ENCODE measurements around the gene TYRO3.

The TYRO3 gene

GRCh38 chr15:41511899-41512369 is 47.1 kb upstream of the TYRO3 start (continued):
- TF ChIP-seq CSRNP3 (CRISPR knock-in tag; IDR thresholded peaks at IDR 0.05) = no peak

- TF ChIP-seq TOX (CRISPR knock-in tag; IDR thresholded peaks at IDR 0.05; ENCODE audit: borderline replicate concordance) (no peak), GLIS3 (CRISPR knock-in tag; IDR thresholded peaks at IDR 0.05) (no peak), PPARA (CRISPR knock-in tag; IDR thresholded peaks at IDR 0.05; ENCODE audit: borderline replicate concordance) (no peak), ARNTL (CRISPR knock-in tag; IDR thresholded peaks at IDR 0.05; ENCODE audit: borderline replicate concordance, low read depth) (no peak), ZFP30 (CRISPR knock-in tag; IDR thresholded peaks at IDR 0.05) (no peak), BACH2 (CRISPR knock-in tag; IDR thresholded peaks at IDR 0.05; ENCODE audit: borderline replicate concordance) (no peak), ZNF8 (CRISPR knock-in tag; IDR thresholded peaks at IDR 0.05) (no peak), POU6F1 (CRISPR knock-in tag; IDR thresholded peaks at IDR 0.05; ENCODE audit: borderline replicate concordance, low read depth) (no peak), CSDC2 (CRISPR knock-in tag; IDR thresholded peaks at IDR 0.05) (no peak), TCF4 (CRISPR knock-in tag; IDR thresholded peaks at IDR 0.05; ENCODE audit: borderline replicate concordance) (no peak), CSRNP3 (CRISPR knock-in tag; IDR thresholded peaks at IDR 0.05) (no peak), RARB (CRISPR knock-in tag; IDR thresholded peaks at IDR 0.05) (no peak), OSR1 (CRISPR knock-in tag; IDR thresholded peaks at IDR 0.05) (no peak), CREB5 (CRISPR knock-in tag; IDR thresholded peaks at IDR 0.05; ENCODE audit: low read depth) (no peak), ESRRG (CRISPR knock-in tag; IDR thresholded peaks at IDR 0.05) (no peak), ISL1 (CRISPR knock-in tag; IDR thresholded peaks at IDR 0.05) (no peak)
Measured at GRCh38 chr15:41512512-41512939, 46.5 kb upstream of the TYRO3 start.

GRCh38 chr15:41512940-41513505 is 46.0 kb upstream of the TYRO3 start:
- TF ChIP-seq TCF4 (CRISPR knock-in tag; IDR thresholded peaks at IDR 0.05; ENCODE audit: borderline replicate concordance) = no peak
- no peak for TF ChIP-seq ZC3H10 (CRISPR knock-in tag; IDR thresholded peaks at IDR 0.05)
- no peak for TF ChIP-seq PPARA (CRISPR knock-in tag; IDR thresholded peaks at IDR 0.05; ENCODE audit: borderline replicate concordance)
- TF ChIP-seq BACH2 (CRISPR knock-in tag; IDR thresholded peaks at IDR 0.05; ENCODE audit: borderline replicate concordance) = no peak
- no peak for TF ChIP-seq CSRNP3 (CRISPR knock-in tag; IDR thresholded peaks at IDR 0.05)

More at GRCh38 chr15:41512512-41512939, 46.5 kb upstream of the TYRO3 start:
- ATAC-seq = peak; percentile 32

GRCh38 chr15:41513506-41514227 is 45.3 kb upstream of the TYRO3 start, which contains the start of gene LTK:
LTK (minus strand) TSS chr15:41513827; CDS start chr15:41513709, 118 bp downstream.
- ATAC-seq = peak; percentile 23
- TF ChIP-seq ISL1 (CRISPR knock-in tag; IDR thresholded peaks at IDR 0.05) = no peak
- TF ChIP-seq OSR1 (CRISPR knock-in tag; IDR thresholded peaks at IDR 0.05) = no peak
- TF ChIP-seq PPARA (CRISPR knock-in tag; IDR thresholded peaks at IDR 0.05; ENCODE audit: borderline replicate concordance) = no peak
- TF ChIP-seq TCF4 (CRISPR knock-in tag; IDR thresholded peaks at IDR 0.05; ENCODE audit: borderline replicate concordance) = no peak
- TF ChIP-seq ZFP30 (CRISPR knock-in tag; IDR thresholded peaks at IDR 0.05) = no peak
- TF ChIP-seq BACH2 (CRISPR knock-in tag; IDR thresholded peaks at IDR 0.05; ENCODE audit: borderline replicate concordance) = no peak
- TF ChIP-seq TOX (CRISPR knock-in tag; IDR thresholded peaks at IDR 0.05; ENCODE audit: borderline replicate concordance) = no peak

More at GRCh38 chr15:41512940-41513505, 46.0 kb upstream of the TYRO3 start:
- peak; percentile 58 for ATAC-seq

Measured in SK-N-SH treated with all-trans-retinoic acid at 6 μM for 48 hours (cell line).